Liver (tissue), 9 donors: ENCODE data around the gene NF1. TPM values are rescaled to one million over a fixed set of nuclear protein-coding genes. Genes with fewer than 3 reads are reported as not detected.

Experiments used
- DNase-seq: peaks from one replicate; pipeline ENCODE4 v3.0.0-alpha.2; 2017; ENCODE audit warnings: low spot score
- H3K27ac ChIP-seq, 2 donors: one replicate each; pipeline ENCODE4 v1.7.0; 2013; ENCODE audit warnings: inconsistent platforms in 2 of 2, low read length in 2 of 2, control low read depth in 1 of 2, low read depth in 1 of 2, mild to moderate bottlenecking in 1 of 2
- H3K27me3 ChIP-seq, 4 donors: one replicate each; pipeline versions ENCODE4 v1.6.1 to v1.7.0; 2013; ENCODE audit warnings: low read length in 3 of 4, inconsistent platforms in 1 of 4, mild to moderate bottlenecking in 1 of 4, moderate library complexity in 1 of 4; ENCODE audit not compliant: control insufficient read depth in 4 of 4, insufficient read depth in 4 of 4
- H3K36me3 ChIP-seq, 4 donors: one replicate each; pipeline versions ENCODE4 v1.6.1 to v1.7.0; 2013; ENCODE audit warnings: low read length in 3 of 4, mild to moderate bottlenecking in 3 of 4, low read depth in 1 of 4, moderate library complexity in 1 of 4; ENCODE audit not compliant: control insufficient read depth in 4 of 4, insufficient read depth in 3 of 4
- H3K4me1 ChIP-seq, 4 donors: one replicate each; pipeline versions ENCODE4 v1.6.1 to v1.7.0; 2013; ENCODE audit warnings: low read length in 3 of 4, mild to moderate bottlenecking in 3 of 4, moderate library complexity in 1 of 4; ENCODE audit not compliant: control insufficient read depth in 4 of 4, insufficient read depth in 4 of 4
- H3K4me3 ChIP-seq, 3 donors: one replicate each; pipeline versions ENCODE4 v1.6.1 to v1.7.0; 2013; ENCODE audit warnings: low read length in 3 of 3, control low read depth in 1 of 3, low read depth in 1 of 3, mild to moderate bottlenecking in 1 of 3
- H3K9ac ChIP-seq, 2 donors: one replicate each; pipeline ENCODE4 v1.7.0; 2013; ENCODE audit warnings: low read length in 2 of 2, mild to moderate bottlenecking in 2 of 2, moderate library complexity in 2 of 2, control low read depth in 1 of 2, low read depth in 1 of 2
- H3K9me3 ChIP-seq, 4 donors: one replicate each; pipeline versions ENCODE4 v1.6.1 to v1.7.0; 2013; ENCODE audit warnings: low read length in 3 of 4; ENCODE audit not compliant: control insufficient read depth in 4 of 4
- ATF3 ChIP-seq: IDR thresholded peaks from 2 replicates; pipeline ENCODE4 v1.6.1; 2016; ENCODE audit warnings: antibody characterized with exemption
- CTCF ChIP-seq: fragments of 150-350 bp; IDR thresholded peaks from 2 replicates; pipeline ENCODE4 v1.5.1; 2017; ENCODE audit warnings: improper control_type of control experiment, low read depth, low read length; ENCODE audit not compliant: missing input control
- EGR1 ChIP-seq, 2 donors: IDR thresholded peaks; 2 replicates each; pipeline ENCODE4 v1.6.1; 2016 to 2018; ENCODE audit warnings: antibody characterized with exemption in 2 of 2, low read depth in 2 of 2
- FOXA1 ChIP-seq: IDR thresholded peaks from 2 replicates; pipeline ENCODE4 v1.6.1; 2016; ENCODE audit warnings: antibody characterized with exemption
- FOXA2 ChIP-seq: IDR thresholded peaks from 2 replicates; pipeline ENCODE4 v1.6.1; 2016; ENCODE audit warnings: antibody characterized with exemption
- HNF4A ChIP-seq, 2 donors: conservative IDR thresholded peaks; 2 replicates each; pipeline ENCODE4 v1.6.1; 2016; ENCODE audit warnings: antibody characterized with exemption in 2 of 2, mild to moderate bottlenecking in 2 of 2
- HNF4G ChIP-seq: IDR thresholded peaks from 2 replicates; pipeline ENCODE4 v1.6.1; 2016; ENCODE audit warnings: antibody characterized with exemption
- JUND ChIP-seq, 2 donors: IDR thresholded peaks; 2 replicates each; pipeline ENCODE4 v1.6.1; 2016; ENCODE audit warnings: antibody characterized with exemption in 2 of 2
- MAX ChIP-seq: IDR thresholded peaks from 2 replicates; pipeline ENCODE4 v1.6.1; 2016; ENCODE audit warnings: antibody characterized with exemption
- REST ChIP-seq: IDR thresholded peaks from 2 replicates; pipeline ENCODE4 v1.6.1; 2016; ENCODE audit warnings: antibody characterized with exemption, mild to moderate bottlenecking
- RXRA ChIP-seq, 2 donors: IDR thresholded peaks; 2 replicates each; pipeline ENCODE4 v1.6.1; 2017 to 2018; ENCODE audit warnings: antibody characterized with exemption in 2 of 2, mild to moderate bottlenecking in 1 of 2
- TAF1 ChIP-seq: conservative IDR thresholded peaks from 2 replicates; pipeline ENCODE4 v1.6.1; 2016; ENCODE audit warnings: antibody characterized with exemption, mild to moderate bottlenecking
- YY1 ChIP-seq: IDR thresholded peaks from 2 replicates; pipeline ENCODE4 v1.6.1; 2016; ENCODE audit warnings: antibody characterized with exemption, mild to moderate bottlenecking
- ZBTB33 ChIP-seq: IDR thresholded peaks from 2 replicates; pipeline ENCODE4 v1.6.1; 2016; ENCODE audit warnings: antibody characterized with exemption
- WGBS: extraction: QIAGEN DNeasy Blood & Tissue Kit; methylation state at CpG from one replicate; pipeline ENCODE4 v1.1.7; 2013; 5-methylcytosine and 5-hydroxymethylcytosine counted together
- polyA plus RNA-seq, 2 donors: library from polyadenylated mRNA; stranded (reverse) in 1 of 2; unstranded in 1 of 2; fragments of 200-250 nt in 1 of 2; fragments of >200 nt in 1 of 2; fragmentation: Nextera tagmentation in 1 of 2; extraction: Ambion mirVana in 1 of 2; gene quantifications; one replicate each; pipeline versions ENCODE4 v1.2.1 to v1.2.3, GENCODE V29; 2013 to 2015
- total RNA-seq, 2 donors: library from RNA; depleted of rRNA; stranded (reverse); fragments of >200 nt; gene quantifications; one replicate each; pipeline ENCODE4 v1.2.3, GENCODE V29; 2014
- donor health status: healthy.
- donor health status: healthy.
- donor health status: healthy.
- donor health status: healthy.
- donor health status: healthy.

NF1 gene
- total and polyA plus RNA-seq, 4 donors: 4.6 to 42.6 (median 13.5) TPM

GRCh38 chr17:31388351-31388750 is 293.6 kb downstream of the NF1 start:
- DNase-seq: no peak
- peaks cover 0 to 5% (median 3%) of the 10 kb centered on the region in 4 donors for H3K27me3 ChIP-seq

More at GRCh38 chr17:31388351-31388750, 293.6 kb downstream of the NF1 start:
- H3K4me1 ChIP-seq: peaks cover 0 to 10% (median 2%) of the 10 kb centered on the region in 4 donors
- 87% methylated on average over 2 of the region's 2 CpGs for WGBS
- no peak overlapping the region for H3K4me3 ChIP-seq
- H3K27ac ChIP-seq: no peak overlapping the region
- H3K36me3 ChIP-seq: no peaks in the 10 kb centered on the region
- no peak overlapping the region for H3K9ac ChIP-seq
- TF ChIP-seq JUND (IDR thresholded peaks at IDR 0.05) (no peak), EGR1 (IDR thresholded peaks at IDR 0.05; ENCODE audit: low read depth in 2 of 2) (no peak), FOXA1 (no peak), HNF4G (no peak), REST (no peak), ZBTB33 (no peak), RXRA (IDR thresholded peaks at IDR 0.05) (no peak), HNF4A (conservative IDR thresholded peaks at IDR 0.05) (no peak), FOXA2 (no peak), ATF3 (no peak), TAF1 (no peak), CTCF (no peak), YY1 (no peak), MAX (no peak)
- no peaks in the 10 kb centered on the region for H3K9me3 ChIP-seq
